RWPE2 (cell line): ENCODE data around the gene CMSS1.

Source experiments
- ATAC-seq: fragments of 200-7000 bp; cut with Tn5 transposase; 3 replicates; pipeline ENCODE4 v1.9.1; 2021; ENCODE audit warnings: low read depth
- DNase-seq: peaks from one replicate; pipeline ENCODE4 v3.0.0-alpha.2; 2020; ENCODE audit warnings: low spot score
- H3K27ac ChIP-seq: fragments of 450-650 bp; 2 replicates; pipeline ENCODE4 v1.5.1; 2017; ENCODE audit warnings: mild to moderate bottlenecking; ENCODE audit not compliant: poor library complexity, severe bottlenecking
- H3K27me3 ChIP-seq: fragments of 250-450 bp; sonication (Bioruptor Pico); 2 replicates; pipeline ENCODE4 v1.5.1; 2021; ENCODE audit warnings: mild to moderate bottlenecking, moderate library complexity; ENCODE audit not compliant: insufficient read depth, poor library complexity, severe bottlenecking
- H3K36me3 ChIP-seq: fragments of 250-450 bp; sonication (Bioruptor Pico); 2 replicates; pipeline ENCODE4 v1.5.1; 2020; ENCODE audit warnings: low read depth, mild to moderate bottlenecking, moderate library complexity
- H3K4me1 ChIP-seq: fragments of 250-450 bp; sonication (Bioruptor Pico); 2 replicates; pipeline ENCODE4 v1.5.1; 2021; ENCODE audit warnings: mild to moderate bottlenecking, moderate library complexity; ENCODE audit not compliant: insufficient read depth, poor library complexity, severe bottlenecking
- H3K4me3 ChIP-seq: fragments of 250-450 bp; sonication (Bioruptor Pico); 2 replicates; pipeline ENCODE4 v1.5.1; 2021; ENCODE audit warnings: mild to moderate bottlenecking, moderate library complexity; ENCODE audit not compliant: severe bottlenecking
- H3K9me3 ChIP-seq: fragments of 250-450 bp; sonication (Bioruptor Pico); 2 replicates; pipeline ENCODE4 v1.5.1; 2021; ENCODE audit warnings: mild to moderate bottlenecking, moderate library complexity; ENCODE audit not compliant: severe bottlenecking
- CTCF ChIP-seq: fragments of 450-650 bp; IDR thresholded peaks from one replicate; pipeline ENCODE4 v1.5.1; 2017; ENCODE audit warnings: mild to moderate bottlenecking, moderate library complexity; ENCODE audit not compliant: poor library complexity, severe bottlenecking

Gene CMSS1

GRCh38 chr3:99958222-99958912 is 140.7 kb downstream of the CMSS1 start:
- DNase-seq: no peak
- Histone ChIP-seq H3K27me3 (no peaks in the 10 kb centered on the region), H3K9me3 (no peaks in the 10 kb centered on the region), H3K4me3 (no peak overlapping the region), H3K4me1 (no peaks in the 10 kb centered on the region), H3K36me3 (no peaks in the 10 kb centered on the region), H3K27ac (no peak overlapping the region)
- no peak for ATAC-seq
- TF ChIP-seq CTCF: no peak

- DNase-seq (no peak), ATAC-seq (no peak)
- Histone ChIP-seq H3K36me3 (no peaks in the 10 kb centered on the region), H3K9me3 (no peaks in the 10 kb centered on the region), H3K27ac (no peak overlapping the region), H3K4me1 (peaks cover 7% of the 10 kb centered on the region), H3K27me3 (no peaks in the 10 kb centered on the region), H3K4me3 (no peak overlapping the region)
- TF ChIP-seq CTCF: no peak
Observed at GRCh38 chr3:99960123-99960878, 142.6 kb downstream of the CMSS1 start.

GRCh38 chr3:99960941-99961340 is 143.3 kb downstream of the CMSS1 start:
- Histone ChIP-seq H3K4me1 (peaks cover 13% of the 10 kb centered on the region), H3K27ac (no peak overlapping the region), H3K36me3 (no peaks in the 10 kb centered on the region), H3K9me3 (no peaks in the 10 kb centered on the region), H3K4me3 (no peak overlapping the region), H3K27me3 (no peaks in the 10 kb centered on the region)
- no peak for DNase-seq
- ATAC-seq: no peak
- no peak for TF ChIP-seq CTCF

GRCh38 chr3:99961756-99962515 is 144.3 kb downstream of the CMSS1 start:
- H3K27ac ChIP-seq: no peak overlapping the region
- H3K27me3 ChIP-seq: no peaks in the 10 kb centered on the region
- DNase-seq (no peak), ATAC-seq (no peak)
- no peaks in the 10 kb centered on the region for H3K36me3 ChIP-seq
- H3K4me3 ChIP-seq: no peak overlapping the region
- no peak for TF ChIP-seq CTCF
- peaks cover 15% of the 10 kb centered on the region for H3K4me1 ChIP-seq
- no peaks in the 10 kb centered on the region for H3K9me3 ChIP-seq
